ENCODE data around the gene MED15.
A peak's percentile ranks its signal among the peaks of the same experiment; 100 is the strongest.

The MED15 gene

GRCh38 chr22:20573833-20574615 is 66.6 kb downstream of the MED15 start:
- DNase-seq = no peak

DNA sequence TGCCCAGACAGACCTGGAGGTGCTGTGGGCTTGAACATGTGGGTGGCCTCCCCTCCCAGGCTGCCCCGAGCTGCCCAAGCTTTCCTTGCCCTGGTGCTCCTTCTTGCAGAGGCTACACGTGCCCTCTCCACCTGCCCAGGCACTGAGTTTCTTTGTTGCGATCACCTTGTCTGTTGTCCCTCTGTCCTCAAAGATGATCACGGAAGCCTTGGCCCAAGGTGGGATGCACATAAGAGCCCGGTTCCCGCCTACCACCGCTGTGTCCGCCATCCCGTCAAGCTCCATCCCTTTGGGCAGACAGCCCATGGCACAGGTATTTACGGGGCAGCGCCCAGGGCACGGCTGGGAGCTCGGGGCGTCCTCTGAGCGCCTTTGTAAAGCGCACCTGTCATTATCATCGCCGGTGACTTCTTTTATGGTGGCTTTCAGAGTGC is 67.5 kb downstream of the MED15 start:
- no peak for DNase-seq

- no peak for DNase-seq
Measured at GRCh38 chr22:20575724-20576444, 68.5 kb downstream of the MED15 start.

DNA sequence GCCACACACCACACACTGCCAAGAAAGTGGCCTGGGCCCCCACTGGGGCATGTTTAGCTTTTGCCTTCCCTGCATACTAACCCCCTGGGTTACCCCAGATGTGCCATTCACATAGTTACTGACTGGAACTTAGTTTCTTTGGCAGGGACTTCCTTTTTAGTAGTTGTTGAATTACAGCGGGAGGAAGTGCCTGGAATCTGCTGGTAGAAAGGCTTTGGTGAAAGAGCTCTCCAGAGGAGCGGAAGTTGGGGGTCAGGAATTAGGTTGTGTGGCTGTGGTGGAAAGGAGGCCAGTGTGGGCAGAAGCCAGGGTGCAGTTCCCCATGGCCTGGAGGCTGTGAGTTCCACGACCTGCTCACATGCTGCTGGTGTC is 69.0 kb downstream of the MED15 start:
- DNase-seq = no peak

DNA sequence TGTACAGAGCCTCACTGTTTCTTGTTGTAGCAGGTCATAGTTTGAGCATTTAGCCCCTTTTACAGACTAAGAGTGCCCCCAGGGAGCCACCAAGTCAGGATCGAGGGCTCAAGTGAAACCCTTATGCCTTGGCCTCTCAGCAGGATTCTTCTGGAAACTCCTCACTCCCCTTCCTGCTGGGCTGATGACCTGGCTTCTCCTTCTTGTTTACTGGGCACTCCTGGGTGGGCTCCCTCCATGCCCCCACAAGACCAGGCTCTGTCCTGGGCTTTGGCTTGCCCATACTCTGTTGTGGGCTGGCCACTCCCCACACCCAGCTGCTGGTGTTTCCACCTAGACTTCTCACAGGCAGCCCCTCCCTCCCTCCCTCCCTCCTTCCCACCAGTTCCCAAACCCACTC is 69.6 kb downstream of the MED15 start:
- DNase-seq = no peak

DNA sequence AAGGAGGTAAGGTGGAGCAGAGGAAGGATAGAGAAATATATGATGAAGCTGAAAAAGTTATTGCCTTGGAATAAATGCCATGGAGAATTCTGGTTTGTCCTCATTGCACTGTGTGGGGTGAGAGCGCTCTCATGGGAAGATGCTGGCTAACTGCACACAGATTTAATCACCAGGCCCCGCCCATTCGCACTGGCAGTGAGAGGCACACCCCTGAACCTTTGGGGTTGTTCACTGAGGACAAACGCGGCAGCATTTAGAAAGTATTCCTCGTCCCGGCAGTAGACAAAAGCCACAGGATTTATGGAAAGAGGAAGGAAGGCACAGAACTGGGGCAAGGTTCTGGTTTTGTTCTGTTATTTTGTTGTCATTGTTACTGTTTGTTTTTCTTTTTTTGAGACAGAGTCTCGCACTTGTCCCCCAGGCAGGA is 70.2 kb downstream of the MED15 start:
- DNase-seq = no peak

DNA sequence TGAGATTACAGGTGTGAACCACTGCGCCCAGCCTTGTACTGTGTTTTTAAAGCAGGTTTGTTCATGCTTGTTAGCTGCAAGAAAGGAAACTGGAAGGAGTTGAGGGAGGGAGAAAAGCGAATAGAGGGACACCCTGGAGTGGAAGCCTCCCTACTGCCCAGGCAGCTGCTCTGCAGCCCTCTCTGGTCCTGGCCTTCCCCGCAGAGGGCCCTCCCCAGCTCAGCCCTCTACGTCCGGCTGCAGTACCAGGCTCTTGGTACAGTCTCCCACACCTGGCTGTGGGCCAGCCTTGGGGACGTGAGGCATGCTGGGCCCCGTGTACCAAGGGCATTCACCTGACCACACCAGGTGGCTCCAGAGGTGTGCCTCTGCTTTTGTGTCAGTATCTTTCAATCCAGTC is 70.8 kb downstream of the MED15 start:
- no peak for DNase-seq

DNA sequence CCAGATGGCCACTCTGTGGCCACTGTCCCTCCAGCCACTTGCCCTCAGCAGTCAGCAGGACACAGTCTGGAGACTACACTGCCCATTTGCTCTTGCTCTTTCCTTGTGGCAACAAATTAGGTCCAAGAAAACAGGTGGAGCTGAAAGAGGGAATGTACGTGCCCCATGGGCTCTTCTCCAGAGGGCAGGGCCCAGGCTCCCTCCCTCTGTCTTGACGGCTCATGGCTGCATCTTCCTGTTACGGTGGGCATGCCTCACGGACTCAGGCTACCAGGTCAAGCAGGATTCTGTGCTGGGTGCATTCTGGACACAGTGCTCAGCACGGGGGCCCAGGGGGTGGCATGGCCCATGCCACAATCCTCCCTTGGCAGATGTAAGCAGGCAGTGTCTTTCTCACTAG is 71.3 kb downstream of the MED15 start:
- DNase-seq = no peak

DNA sequence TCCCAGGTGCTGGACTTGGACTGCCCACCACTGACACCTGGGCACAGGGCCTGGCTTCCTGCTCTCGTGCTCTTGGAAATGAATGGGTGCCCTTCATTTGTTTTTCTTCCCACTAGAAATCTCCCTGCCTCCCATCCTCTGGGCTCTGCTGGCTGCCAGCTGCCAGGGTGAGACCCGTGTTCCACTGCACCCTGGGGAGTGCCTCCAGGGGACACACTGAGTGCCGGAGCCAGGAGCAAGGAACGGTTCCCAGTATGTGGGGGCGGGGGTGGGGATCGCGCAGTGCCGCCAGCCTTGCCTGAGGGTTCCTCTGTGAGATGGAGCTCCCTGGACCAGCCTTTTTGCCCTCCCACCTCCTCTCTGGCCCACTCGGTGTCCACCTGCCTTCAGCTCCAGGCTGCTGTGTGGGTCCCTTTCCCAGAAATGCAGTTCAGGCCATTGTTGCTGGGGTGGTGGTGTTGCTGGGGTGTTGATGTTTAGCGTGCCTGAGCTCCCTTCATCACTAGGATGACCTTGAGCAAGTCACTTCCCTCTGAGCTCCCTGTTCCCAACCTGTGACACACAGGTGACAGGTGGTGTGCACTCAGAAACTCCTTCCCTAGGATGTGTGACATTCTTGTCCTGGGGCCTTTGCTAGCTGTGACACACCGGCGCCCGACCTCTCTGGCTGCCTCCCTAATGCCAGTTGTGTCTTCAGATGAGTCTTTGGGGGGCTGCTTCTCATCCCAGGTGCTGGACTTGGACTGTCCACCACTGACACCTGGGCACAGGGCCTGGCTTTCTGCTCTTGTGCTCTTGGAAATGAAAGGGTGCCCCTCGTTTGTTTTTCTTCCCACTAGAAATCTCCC is 72.1 kb downstream of the MED15 start:
- no peak for DNase-seq

- DNase-seq = no peak
Measured at GRCh38 chr22:20580179-20580578, 72.8 kb downstream of the MED15 start.

DNA sequence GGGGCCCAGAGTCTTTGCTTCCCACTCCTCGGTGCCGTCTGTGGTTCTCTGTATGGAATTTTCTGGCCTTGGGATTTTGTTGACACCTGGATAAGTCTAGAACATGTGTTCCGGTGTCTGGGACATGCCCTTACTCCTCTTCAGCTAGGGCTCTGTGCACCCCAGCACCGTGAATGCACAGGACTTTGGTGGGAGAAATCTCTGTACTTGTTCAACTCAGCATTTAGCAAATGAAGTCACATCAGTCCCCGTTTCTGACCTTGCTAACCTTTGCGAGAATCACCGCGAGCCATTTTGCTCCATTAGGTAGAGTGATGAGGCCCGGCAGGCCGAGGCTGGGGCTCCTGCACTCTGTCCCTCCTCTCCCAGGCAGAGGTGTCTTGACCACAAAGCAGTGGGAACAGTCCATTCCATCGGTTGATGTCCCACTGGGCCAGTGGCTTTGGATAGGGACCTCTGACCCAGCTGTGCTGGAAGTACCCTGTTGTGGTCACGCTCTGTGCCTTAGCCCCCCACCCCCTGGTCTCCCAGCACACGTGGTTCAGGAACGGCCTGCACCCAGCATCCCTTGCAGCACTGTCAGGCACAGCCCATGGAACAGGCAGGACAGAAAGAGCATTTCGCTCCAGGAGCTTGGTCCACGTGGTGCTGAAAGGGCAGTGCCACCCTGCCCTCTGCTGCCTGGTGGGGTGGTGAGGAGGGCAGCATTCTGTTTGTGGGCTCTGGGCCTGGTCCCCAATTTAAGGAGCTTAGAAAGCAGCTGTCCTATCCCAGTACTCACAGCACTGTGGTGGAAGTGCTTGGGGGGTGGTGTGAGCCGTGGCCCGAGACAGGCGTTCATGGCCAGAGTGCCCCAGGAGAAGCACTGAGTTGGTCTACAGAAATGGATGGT is 73.4 kb downstream of the MED15 start:
- DNase-seq = no peak

GRCh38 chr22:20581503-20582170 is 74.2 kb downstream of the MED15 start:
- DNase-seq = peak; percentile 34

- no peak for DNase-seq
Measured at GRCh38 chr22:20582171-20582511, 74.7 kb downstream of the MED15 start.

- no peak for DNase-seq
Measured at GRCh38 chr22:20582520-20583361, 75.3 kb downstream of the MED15 start.

DNA sequence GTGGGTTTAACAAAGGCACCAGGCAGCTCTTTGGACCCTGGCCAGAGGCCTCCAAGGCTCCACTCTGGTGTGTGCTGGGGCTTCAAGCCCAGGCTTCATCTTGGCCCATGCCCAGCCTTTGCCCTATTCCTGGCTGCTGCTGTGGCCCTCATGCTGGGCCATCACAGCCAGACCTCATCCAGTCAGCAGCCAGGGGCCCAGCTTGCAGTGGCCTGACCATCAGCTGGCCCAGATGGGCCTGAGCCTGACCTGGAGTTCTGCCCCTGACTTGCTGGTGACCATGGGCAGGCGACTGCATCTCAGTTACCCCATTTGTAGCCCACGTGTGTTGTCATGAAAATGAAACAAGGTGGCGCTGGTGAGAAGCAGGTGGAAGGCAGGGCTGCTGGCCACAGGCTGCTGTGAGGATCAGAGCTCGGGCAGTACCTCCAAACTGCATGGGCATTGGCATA is 76.1 kb downstream of the MED15 start:
- no peak for DNase-seq

DNA sequence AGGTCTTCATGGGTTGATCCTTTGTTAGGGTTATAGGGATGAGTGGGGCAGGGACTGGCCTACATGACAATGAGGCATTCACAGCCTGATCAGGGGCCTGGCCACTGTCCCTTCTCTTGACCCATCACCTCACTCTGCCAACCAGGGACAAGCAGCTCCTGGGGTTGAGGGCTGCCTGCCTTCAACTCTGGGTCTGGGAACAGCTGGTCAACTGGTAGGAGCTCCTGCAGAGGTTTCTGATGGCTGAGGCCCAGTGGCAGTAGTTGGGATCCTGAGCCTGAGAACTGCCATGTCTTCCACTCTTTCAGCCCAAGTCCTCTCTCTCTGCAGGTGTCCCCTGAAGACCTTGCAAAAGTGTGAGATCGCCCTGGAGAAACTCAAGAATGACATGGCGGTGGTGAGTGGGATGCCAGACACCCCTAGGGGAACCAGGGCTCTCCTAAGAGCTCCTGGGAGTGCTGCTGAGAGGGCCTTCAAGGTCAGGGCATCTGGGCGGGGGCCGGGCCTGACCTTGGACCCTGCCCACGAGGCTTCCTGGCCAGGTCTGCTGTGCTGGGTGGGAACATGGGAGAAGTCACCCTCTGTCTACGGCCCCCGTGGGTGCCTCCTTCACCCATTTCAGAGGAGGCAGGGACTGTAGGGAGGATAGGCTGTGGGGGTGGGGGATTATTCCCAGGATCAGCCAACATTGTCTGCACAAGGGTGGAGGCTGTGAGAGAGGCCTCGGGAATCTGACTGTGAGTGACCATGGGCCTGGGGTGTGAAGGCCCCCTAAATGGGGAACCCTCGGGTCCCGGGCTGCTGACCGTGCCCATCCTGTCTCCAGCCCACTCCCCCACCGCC is 76.8 kb downstream of the MED15 start:
- DNase-seq = no peak

GRCh38 chr22:20584872-20585638 is 77.6 kb downstream of the MED15 start:
- DNase-seq = no peak

DNA sequence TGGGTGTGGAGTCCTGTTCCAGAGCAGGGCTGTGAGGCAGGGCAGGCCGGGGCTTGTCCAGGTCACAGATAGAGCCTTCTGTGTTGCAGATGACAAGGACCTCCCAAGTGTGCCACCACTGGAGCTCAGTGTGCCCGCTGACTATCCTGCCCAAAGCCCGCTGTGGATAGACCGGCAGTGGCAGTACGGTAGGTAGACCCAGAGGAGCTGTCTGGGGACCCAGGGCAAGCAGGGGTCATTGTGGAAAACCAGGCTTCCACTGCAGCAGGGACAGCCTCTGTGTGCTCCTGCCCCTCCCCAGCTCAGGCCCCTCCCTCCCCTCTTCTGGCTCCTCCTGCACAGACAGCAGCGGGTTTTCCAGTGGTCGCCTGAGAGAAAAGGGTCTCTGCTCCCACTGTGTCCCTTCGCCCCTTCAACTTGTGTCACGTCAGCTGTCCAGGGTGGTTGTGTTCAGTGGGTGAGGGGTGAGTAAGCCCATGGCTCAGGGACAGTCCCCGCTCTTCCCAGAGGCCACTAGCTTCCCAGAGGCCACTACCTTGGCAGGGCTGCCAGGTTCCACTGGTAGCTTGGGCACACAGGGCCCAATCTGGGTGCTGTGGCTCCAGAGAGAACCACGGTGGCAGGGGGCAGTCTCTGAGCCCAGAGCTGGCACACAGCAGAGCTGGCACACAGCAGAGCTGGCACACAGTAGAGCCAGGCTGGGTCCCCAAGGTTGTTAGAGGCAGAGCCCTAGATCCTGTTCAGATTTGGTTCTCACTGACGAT is 78.4 kb downstream of the MED15 start:
- no peak for DNase-seq

DNA sequence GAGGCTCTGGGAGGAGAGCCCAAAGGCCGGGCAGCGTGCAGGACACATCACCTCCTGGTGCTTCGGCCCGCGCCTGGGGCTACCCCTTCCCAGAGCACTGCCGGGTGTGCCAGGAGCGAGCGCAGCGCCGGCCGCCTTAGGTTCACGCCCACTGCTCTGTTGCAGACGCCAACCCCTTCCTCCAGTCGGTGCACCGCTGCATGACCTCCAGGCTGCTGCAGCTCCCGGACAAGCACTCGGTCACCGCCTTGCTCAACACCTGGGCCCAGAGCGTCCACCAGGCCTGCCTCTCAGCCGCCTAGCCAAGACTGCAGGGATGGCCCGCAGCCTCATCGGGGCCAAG is 79.0 kb downstream of the MED15 start:
- DNase-seq = no peak

Data from NCI-H524 treated with DMSO at 0.1 percent for 48 hours (cell line).